Nucleus accumbens (tissue), 56 donors: ENCODE results near the gene SLC26A1.

Experiments
- DNase-seq, 56 donors: peaks; one replicate each; lab custom pipeline; 2025; lab: John Stamatoyannopoulos, UW

Gene SLC26A1

GRCh38 chr4:993111-994029 lies at the start of gene SLC26A1:
TSS of gene SLC26A1 (minus strand) at chr4:993404. CDS start at chr4:991703, 1,701 bp downstream.
- no peak for DNase-seq

GRCh38 chr4:1042352-1043055 lies 49.3 kb upstream of the SLC26A1 start:
- DNase-seq: peak in 1 of 56 donors; percentile 46

- DNase-seq: no peak
These were observed 48.7 kb upstream of the SLC26A1 start for GRCh38 chr4:1041936-1042330.

- peak in 1 of 56 donors; percentile 48 for DNase-seq
These were observed 48.1 kb upstream of the SLC26A1 start for GRCh38 chr4:1041147-1041935.

- no peak for DNase-seq
These were observed 47.3 kb upstream of the SLC26A1 start for GRCh38 chr4:1040344-1041146.

GRCh38 chr4:1039493-1040343 lies 46.5 kb upstream of the SLC26A1 start:
- DNase-seq: peak in 1 of 56 donors; percentile 29

- no peak for DNase-seq
These were observed 45.8 kb upstream of the SLC26A1 start for GRCh38 chr4:1038948-1039492.

- DNase-seq: no peak
These were observed 44.0 kb upstream of the SLC26A1 start for GRCh38 chr4:1036976-1037810.

- peak in 1 of 56 donors; percentile 34 for DNase-seq
These were observed 42.9 kb upstream of the SLC26A1 start for GRCh38 chr4:1036095-1036494.

- peak; percentile 36 to 95 (median 86) for DNase-seq
These were observed 42.3 kb upstream of the SLC26A1 start for GRCh38 chr4:1035510-1035909.

- peak in 47 of 56 donors; percentile 14 to 79 (median 46) for DNase-seq
These were observed 40.8 kb upstream of the SLC26A1 start for GRCh38 chr4:1033840-1034551.

- no peak for DNase-seq
These were observed 39.7 kb upstream of the SLC26A1 start for GRCh38 chr4:1032861-1033260.

- no peak for DNase-seq
These were observed 39.0 kb upstream of the SLC26A1 start for GRCh38 chr4:1031956-1032795.

- DNase-seq: no peak
These were observed 38.1 kb upstream of the SLC26A1 start for GRCh38 chr4:1031346-1031745.

- DNase-seq: no peak
These were observed 37.4 kb upstream of the SLC26A1 start for GRCh38 chr4:1030559-1030958.

GRCh38 chr4:1030031-1030430 lies 36.8 kb upstream of the SLC26A1 start:
- no peak for DNase-seq
